NCI-H524 (cell line): Measurements from ENCODE around the gene EXPH5.

Source experiments
- DNase-seq, 2 experiments: peaks; one replicate each; lab custom pipeline; 2025; lab: John Stamatoyannopoulos, UW

The EXPH5 gene

GRCh38 chr11:108518581-108518980, 75.0 kb downstream of the EXPH5 start:
- DNase-seq: no peak

- DNase-seq: no peak
Observed at GRCh38 chr11:108516125-108516524, 77.4 kb downstream of the EXPH5 start.

- DNase-seq: no peak
Observed at GRCh38 chr11:108512708-108513107, 80.9 kb downstream of the EXPH5 start.

- no peak for DNase-seq
Observed at GRCh38 chr11:108511851-108512474, 81.6 kb downstream of the EXPH5 start.

- no peak for DNase-seq
Observed at GRCh38 chr11:108508653-108509593, 84.6 kb downstream of the EXPH5 start.

- DNase-seq: no peak
Observed at GRCh38 chr11:108501396-108501795, 92.2 kb downstream of the EXPH5 start.

GRCh38 chr11:108500721-108501120, 92.8 kb downstream of the EXPH5 start:
- DNase-seq: no peak

GRCh38 chr11:108500169-108500568, 93.4 kb downstream of the EXPH5 start:
- no peak for DNase-seq

GRCh38 chr11:108498816-108499408, 94.7 kb downstream of the EXPH5 start:
- no peak for DNase-seq

GRCh38 chr11:108498046-108498815, 95.3 kb downstream of the EXPH5 start, which contains the start of gene POGLUT3:
Gene POGLUT3, minus strand, starts transcription at chr11:108498384. Its CDS starts 18 bp downstream, at chr11:108498366.
- DNase-seq: peak; percentile 20 to 54

- peak; percentile 71 to 86 for DNase-seq
Observed at GRCh38 chr11:108497317-108498045, 96.1 kb downstream of the EXPH5 start.

GRCh38 chr11:108496643-108497256, 96.8 kb downstream of the EXPH5 start:
- no peak for DNase-seq

- no peak for DNase-seq
Observed at GRCh38 chr11:108495326-108495725, 98.2 kb downstream of the EXPH5 start.

GRCh38 chr11:108494182-108494581, 99.4 kb downstream of the EXPH5 start:
- DNase-seq: no peak

GRCh38 chr11:108491936-108492335, 101.6 kb downstream of the EXPH5 start:
- no peak for DNase-seq

GRCh38 chr11:108486828-108487227, 106.7 kb downstream of the EXPH5 start:
- no peak for DNase-seq

- DNase-seq: no peak
Observed at GRCh38 chr11:108486331-108486730, 107.2 kb downstream of the EXPH5 start.

GRCh38 chr11:108483163-108483562, 110.4 kb downstream of the EXPH5 start:
- DNase-seq: no peak

GRCh38 chr11:108474664-108475463, 118.7 kb downstream of the EXPH5 start:
- no peak for DNase-seq

- no peak for DNase-seq
Observed at GRCh38 chr11:108472681-108473080, 120.9 kb downstream of the EXPH5 start.
